Neural cell (in vitro differentiated cells): ENCODE results near the gene MAP7D2.

Experiments used
- EP300 ChIP-seq: fragments of 450-650 bp; conservative IDR thresholded peaks from 2 replicates; pipeline ENCODE4 v1.6.1; 2014; ENCODE audit warnings: antibody characterized with exemption, mild to moderate bottlenecking, moderate library complexity; ENCODE audit not compliant: poor library complexity, severe bottlenecking
- EZH2 ChIP-seq: fragments of 200-600, 300-800 bp; shearing (Covaris generic), sonication (generic); IDR thresholded peaks from 2 replicates; pipeline ENCODE4 v1.6.1; 2014; ENCODE audit warnings: antibody characterized with exemption, low read length, borderline replicate concordance, mild to moderate bottlenecking; ENCODE audit not compliant: insufficient read depth, poor library complexity, severe bottlenecking
- MXI1 ChIP-seq: fragments of 450-650 bp; conservative IDR thresholded peaks from 2 replicates; pipeline ENCODE4 v1.6.1; 2014; ENCODE audit warnings: antibody characterized with exemption, mild to moderate bottlenecking; ENCODE audit not compliant: poor library complexity, severe bottlenecking
- POLR2AphosphoS5 ChIP-seq: IDR thresholded peaks from 2 replicates; pipeline ENCODE4 v1.6.1; 2012
- RAD21 ChIP-seq: fragments of 450-650 bp; conservative IDR thresholded peaks from 2 replicates; pipeline ENCODE4 v1.6.1; 2014; ENCODE audit warnings: antibody characterized with exemption, mild to moderate bottlenecking, moderate library complexity
- REST ChIP-seq: IDR thresholded peaks from 2 replicates; pipeline ENCODE4 v1.6.1; 2012; ENCODE audit warnings: borderline replicate concordance
- SMC3 ChIP-seq: fragments of 450-650 bp; conservative IDR thresholded peaks from 2 replicates; pipeline ENCODE4 v1.6.1; 2014; ENCODE audit warnings: antibody characterized with exemption, mild to moderate bottlenecking, moderate library complexity; ENCODE audit not compliant: poor library complexity
- TAF1 ChIP-seq: IDR thresholded peaks from 2 replicates; pipeline ENCODE4 v1.6.1; 2012; ENCODE audit warnings: low read depth
- TF ChIP-seq, protein P1 (sequence below): fragments of 450-650 bp; IDR thresholded peaks from 2 replicates; pipeline ENCODE4 v1.5.1; 2014; ENCODE audit warnings: antibody characterized with exemption, mild to moderate bottlenecking, moderate library complexity; ENCODE audit not compliant: poor library complexity, severe bottlenecking

GRCh38 chrX:20147561-20147960 is 30.9 kb upstream of the MAP7D2 start:
- TF ChIP-seq POLR2AphosphoS5, result no peak
- no peak for TF ChIP-seq TAF1
- no peak for TF ChIP-seq REST
- TF ChIP-seq, protein P1, sequence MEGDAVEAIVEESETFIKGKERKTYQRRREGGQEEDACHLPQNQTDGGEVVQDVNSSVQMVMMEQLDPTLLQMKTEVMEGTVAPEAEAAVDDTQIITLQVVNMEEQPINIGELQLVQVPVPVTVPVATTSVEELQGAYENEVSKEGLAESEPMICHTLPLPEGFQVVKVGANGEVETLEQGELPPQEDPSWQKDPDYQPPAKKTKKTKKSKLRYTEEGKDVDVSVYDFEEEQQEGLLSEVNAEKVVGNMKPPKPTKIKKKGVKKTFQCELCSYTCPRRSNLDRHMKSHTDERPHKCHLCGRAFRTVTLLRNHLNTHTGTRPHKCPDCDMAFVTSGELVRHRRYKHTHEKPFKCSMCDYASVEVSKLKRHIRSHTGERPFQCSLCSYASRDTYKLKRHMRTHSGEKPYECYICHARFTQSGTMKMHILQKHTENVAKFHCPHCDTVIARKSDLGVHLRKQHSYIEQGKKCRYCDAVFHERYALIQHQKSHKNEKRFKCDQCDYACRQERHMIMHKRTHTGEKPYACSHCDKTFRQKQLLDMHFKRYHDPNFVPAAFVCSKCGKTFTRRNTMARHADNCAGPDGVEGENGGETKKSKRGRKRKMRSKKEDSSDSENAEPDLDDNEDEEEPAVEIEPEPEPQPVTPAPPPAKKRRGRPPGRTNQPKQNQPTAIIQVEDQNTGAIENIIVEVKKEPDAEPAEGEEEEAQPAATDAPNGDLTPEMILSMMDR, result no peak
- TF ChIP-seq EP300, result no peak
- TF ChIP-seq SMC3, result no peak
- no peak for TF ChIP-seq EZH2
- TF ChIP-seq RAD21, result no peak
- TF ChIP-seq MXI1, result no peak
